HepG2 (cell line): ENCODE results near the gene RANBP3L. TPM values are rescaled to one million over a fixed set of nuclear protein-coding genes. Genes with fewer than 3 reads are reported as not detected.
A peak's percentile ranks its signal among the peaks of the same experiment; 100 is the strongest.

ENCODE experiments used
- ATF2 ChIP-seq: sonication (generic); formaldehyde crosslinking; IDR thresholded peaks from 2 replicates; pipeline ENCODE4 v1.4.0; 2020; ENCODE audit warnings: missing genetic modification reagents
- DMTF1 ChIP-seq: sonication (generic); formaldehyde crosslinking; IDR thresholded peaks from 2 replicates; pipeline ENCODE4 v1.4.0; 2020; ENCODE audit warnings: mild to moderate bottlenecking, missing genetic modification reagents
- DPF2 ChIP-seq: sonication (generic); formaldehyde crosslinking; IDR thresholded peaks from 2 replicates; pipeline ENCODE4 v1.4.0; 2020; ENCODE audit warnings: mild to moderate bottlenecking, low read depth, missing genetic modification reagents, borderline replicate concordance
- ETV5 ChIP-seq: IDR thresholded peaks from 2 replicates; pipeline ENCODE4 v1.6.1; 2018; ENCODE audit warnings: missing biosample characterization, missing genetic modification reagents, inconsistent platforms, borderline replicate concordance
- NAIF1 ChIP-seq: sonication (generic); formaldehyde crosslinking; IDR thresholded peaks from 2 replicates; pipeline ENCODE4 v1.5.0; 2020; ENCODE audit warnings: mild to moderate bottlenecking, missing genetic modification reagents, borderline replicate concordance
- RFXAP ChIP-seq: sonication (generic); formaldehyde crosslinking; IDR thresholded peaks from 2 replicates; pipeline ENCODE4 v1.4.0; 2020; ENCODE audit warnings: missing genetic modification reagents, borderline replicate concordance
- SP1 ChIP-seq, 2 experiments: fragments of 450-650 bp in 1 of 2; sonication (generic) in 1 of 2; formaldehyde crosslinking in 1 of 2; IDR thresholded peaks; 2 replicates each; pipeline versions ENCODE4 v1.4.0 to v1.6.1; 2016 to 2020; ENCODE audit warnings: missing genetic modification reagents in 1 of 2
- TFDP1 ChIP-seq: IDR thresholded peaks from 2 replicates; pipeline ENCODE4 v1.6.1; 2016; ENCODE audit warnings: missing compliant biosample characterization, missing genetic modification reagents, borderline replicate concordance
- TRIM22 ChIP-seq: fragments of 450-650 bp; IDR thresholded peaks from 2 replicates; pipeline ENCODE4 v1.6.1; 2017
- TRIM24 ChIP-seq: sonication (generic); formaldehyde crosslinking; IDR thresholded peaks from 2 replicates; pipeline ENCODE4 v1.8.0; 2022; ENCODE audit warnings: mild to moderate bottlenecking, missing genetic modification reagents
- ZBTB49 ChIP-seq: sonication (generic); formaldehyde crosslinking; IDR thresholded peaks from 2 replicates; pipeline ENCODE4 v1.4.0; 2020; ENCODE audit warnings: missing genetic modification reagents, borderline replicate concordance
- ZFP36L2 ChIP-seq: sonication (generic); formaldehyde crosslinking; IDR thresholded peaks from 2 replicates; pipeline ENCODE4 v1.4.0; 2020; ENCODE audit warnings: missing genetic modification reagents
- ZIK1 ChIP-seq: sonication (generic); formaldehyde crosslinking; IDR thresholded peaks from 2 replicates; pipeline ENCODE4 v1.5.0; 2020; ENCODE audit warnings: mild to moderate bottlenecking, low read depth, missing genetic modification reagents, borderline replicate concordance
- ZNF441 ChIP-seq: sonication (generic); formaldehyde crosslinking; IDR thresholded peaks from 2 replicates; pipeline ENCODE4 v1.7.0; 2021; ENCODE audit warnings: missing genetic modification reagents, borderline replicate concordance
- ZNF878 ChIP-seq: sonication (generic); formaldehyde crosslinking; IDR thresholded peaks from 2 replicates; pipeline ENCODE4 v1.8.1; 2023; ENCODE audit warnings: mild to moderate bottlenecking, missing genetic modification reagents, moderate library complexity
- ZUFSP ChIP-seq: sonication (generic); formaldehyde crosslinking; IDR thresholded peaks from 2 replicates; pipeline ENCODE4 v1.9.0; 2021; ENCODE audit warnings: missing genetic modification reagents, mild to moderate bottlenecking, borderline replicate concordance
- polyA plus RNA-seq, 8 experiments: library from polyadenylated mRNA; depleted of rRNA in 3 of 8; stranded (reverse) in 7 of 8; unstranded in 1 of 8; fragments of >200 nt; fragmentation: Illumina TruSeq in 4 of 8; extraction: Trizol in 4 of 8; gene quantifications; 2 replicates each; pipeline versions ENCODE4 v1.2.1 to v1.2.3, GENCODE V29; 2011 to 2016; ENCODE audit warnings: low read depth in 4 of 8, missing spikeins in 1 of 8, mixed read lengths in 1 of 8; ENCODE audit not compliant: insufficient read depth in 1 of 8
- total RNA-seq, 5 experiments: library from RNA; depleted of rRNA; stranded (reverse); fragments of >200 nt; fragmentation: Illumina TruSeq; extraction: Trizol; gene quantifications; 2 replicates each; pipeline ENCODE4 v1.2.3, GENCODE V29; 2016; ENCODE audit warnings: low read depth in 1 of 5

The RANBP3L gene
- total and polyA plus RNA-seq, 2 of the 13 experiments (the other 11 are each of a cell fraction or from before 2014, with no cell fraction given), result 0.09 TPM; not detected in 1

GRCh38 chr5:36239370-36240293 lies 62.1 kb downstream of the RANBP3L start (continued):
- TF ChIP-seq ZBTB49 (no peak), RFXAP (CRISPR knock-in tag) (no peak), TRIM24 (CRISPR knock-in tag) (no peak), ZIK1 (CRISPR knock-in tag) (0 out of 2 replicates have a peak, but pooled peaks have one; percentile 32), ZNF441 (CRISPR knock-in tag) (no peak), ZNF878 (CRISPR knock-in tag) (no peak; the same call in 1 of the 2 replicates), ZFP36L2 (CRISPR knock-in tag) (no peak), NAIF1 (CRISPR knock-in tag) (no peak), TRIM22 (no peak), ATF2 (CRISPR knock-in tag) (peak; percentile 70; the same call in 1 of the 2 replicates), DPF2 (CRISPR knock-in tag) (peak; percentile 67; the same call in 1 of the 2 replicates), SP1 (IDR thresholded peaks at IDR 0.05) (no peak), SP1 (CRISPR knock-in tag; IDR thresholded peaks at IDR 0.05) (no peak), TFDP1 (CRISPR knock-in tag) (no peak), ETV5 (CRISPR knock-in tag) (no peak), DMTF1 (CRISPR knock-in tag) (no peak), ZUFSP (CRISPR knock-in tag) (no peak)
